ENCODE data around the gene GARIN1A.

DNA sequence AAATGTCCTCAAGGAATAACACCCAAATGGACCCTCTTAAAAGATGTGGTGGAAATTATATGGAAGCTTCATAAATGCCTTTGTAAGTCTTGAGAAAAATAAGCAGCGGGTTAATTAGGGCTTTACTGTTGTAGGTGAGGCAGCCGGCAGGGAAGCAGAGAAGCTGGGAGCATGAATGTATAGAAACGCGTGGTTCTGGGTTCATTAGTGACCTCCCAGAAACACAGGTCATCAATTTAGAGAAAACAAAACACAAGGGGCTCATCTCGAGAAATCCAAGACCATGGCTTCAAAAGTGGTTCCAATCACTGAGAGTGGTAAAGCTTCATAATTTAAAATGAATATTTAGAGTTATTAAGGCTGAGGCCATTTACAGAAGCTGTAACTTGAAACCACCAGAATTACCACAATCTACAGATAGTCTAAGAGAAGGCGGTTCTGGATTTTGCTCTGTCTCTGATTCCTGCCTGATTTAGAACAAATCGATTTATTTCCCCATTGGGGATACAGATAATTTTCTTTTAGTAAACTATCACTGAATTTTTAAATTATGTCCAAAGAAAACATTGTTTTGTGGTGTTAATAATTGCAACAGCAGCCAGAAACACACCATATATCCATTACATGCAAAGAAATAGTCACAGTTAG, 20.7 kb downstream of the GARIN1A start:
- TF ChIP-seq POLR2AphosphoS5 (IDR thresholded peaks at IDR 0.05), result no peak
- TF ChIP-seq POLR2A (IDR thresholded peaks at IDR 0.05), result no peak
- TF ChIP-seq, protein P1, sequence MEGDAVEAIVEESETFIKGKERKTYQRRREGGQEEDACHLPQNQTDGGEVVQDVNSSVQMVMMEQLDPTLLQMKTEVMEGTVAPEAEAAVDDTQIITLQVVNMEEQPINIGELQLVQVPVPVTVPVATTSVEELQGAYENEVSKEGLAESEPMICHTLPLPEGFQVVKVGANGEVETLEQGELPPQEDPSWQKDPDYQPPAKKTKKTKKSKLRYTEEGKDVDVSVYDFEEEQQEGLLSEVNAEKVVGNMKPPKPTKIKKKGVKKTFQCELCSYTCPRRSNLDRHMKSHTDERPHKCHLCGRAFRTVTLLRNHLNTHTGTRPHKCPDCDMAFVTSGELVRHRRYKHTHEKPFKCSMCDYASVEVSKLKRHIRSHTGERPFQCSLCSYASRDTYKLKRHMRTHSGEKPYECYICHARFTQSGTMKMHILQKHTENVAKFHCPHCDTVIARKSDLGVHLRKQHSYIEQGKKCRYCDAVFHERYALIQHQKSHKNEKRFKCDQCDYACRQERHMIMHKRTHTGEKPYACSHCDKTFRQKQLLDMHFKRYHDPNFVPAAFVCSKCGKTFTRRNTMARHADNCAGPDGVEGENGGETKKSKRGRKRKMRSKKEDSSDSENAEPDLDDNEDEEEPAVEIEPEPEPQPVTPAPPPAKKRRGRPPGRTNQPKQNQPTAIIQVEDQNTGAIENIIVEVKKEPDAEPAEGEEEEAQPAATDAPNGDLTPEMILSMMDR (IDR thresholded peaks at IDR 0.05), result no peak

Data from breast epithelium (tissue), 3 donors.